H9 (cell line): ENCODE results near the gene TNKS1BP1. TPM values are rescaled to one million over a fixed set of nuclear protein-coding genes. Genes with fewer than 3 reads are reported as not detected.

Experiments
- DNase-seq: peaks from one replicate; pipeline ENCODE4 v3.0.0-alpha.2; 2017
- H2AFZ ChIP-seq: one replicate; pipeline ENCODE4 v1.6.1; 2013; ENCODE audit warnings: mild to moderate bottlenecking, low read length, control low read depth, moderate library complexity
- H2AK5ac ChIP-seq: 2 replicates; pipeline ENCODE4 v1.6.1; 2013; ENCODE audit warnings: low read length, control low read depth, mixed read lengths; ENCODE audit not compliant: insufficient read length
- H2BK120ac ChIP-seq: one replicate; pipeline ENCODE4 v1.6.1; 2013; ENCODE audit warnings: low read depth, mild to moderate bottlenecking, low read length, control low read depth, inconsistent platforms; ENCODE audit not compliant: poor library complexity, severe bottlenecking
- H2BK12ac ChIP-seq: 2 replicates; pipeline ENCODE4 v1.6.1; 2013; ENCODE audit warnings: low read length, control low read depth, mixed read lengths, low read depth; ENCODE audit not compliant: insufficient read length
- H2BK15ac ChIP-seq: 2 replicates; pipeline ENCODE4 v1.6.1; 2013; ENCODE audit warnings: low read depth, low read length, control low read depth
- H2BK20ac ChIP-seq: one replicate; pipeline ENCODE4 v1.6.1; 2013; ENCODE audit warnings: low read depth, mild to moderate bottlenecking, low read length, control low read depth, inconsistent platforms; ENCODE audit not compliant: poor library complexity, severe bottlenecking
- H2BK5ac ChIP-seq: 2 replicates; pipeline ENCODE4 v1.6.1; 2013; ENCODE audit warnings: low read length, control low read depth, mixed read lengths; ENCODE audit not compliant: insufficient read length
- H3K14ac ChIP-seq: 2 replicates; pipeline ENCODE4 v1.6.1; 2013; ENCODE audit warnings: low read length, control low read depth; ENCODE audit not compliant: insufficient read depth
- H3K18ac ChIP-seq: 2 replicates; pipeline ENCODE4 v1.6.1; 2013; ENCODE audit warnings: low read depth, mild to moderate bottlenecking, mixed read lengths, low read length, control low read depth; ENCODE audit not compliant: insufficient read length
- H3K23ac ChIP-seq: 2 replicates; pipeline ENCODE4 v1.6.1; 2013; ENCODE audit warnings: low read length, control low read depth, mixed read lengths, low read depth; ENCODE audit not compliant: insufficient read length
- H3K23me2 ChIP-seq: 2 replicates; pipeline ENCODE4 v1.6.1; 2013; ENCODE audit warnings: low read depth, mild to moderate bottlenecking, mixed read lengths, low read length, control low read depth; ENCODE audit not compliant: insufficient read length, poor library complexity, severe bottlenecking
- H3K27ac ChIP-seq: 2 replicates; pipeline ENCODE4 v1.5.1; 2013; ENCODE audit warnings: low read length, control low read depth, mixed read lengths, low read depth; ENCODE audit not compliant: insufficient read length
- H3K27me3 ChIP-seq: 2 replicates; pipeline ENCODE4 v1.6.1; 2013; ENCODE audit warnings: low read length, control low read depth, inconsistent platforms; ENCODE audit not compliant: insufficient read depth
- H3K4ac ChIP-seq: 2 replicates; pipeline ENCODE4 v1.6.1; 2013; ENCODE audit warnings: low read depth, mild to moderate bottlenecking, control low read depth, inconsistent platforms, low read length, moderate library complexity
- H3K4me1 ChIP-seq: 2 replicates; pipeline ENCODE4 v1.6.1; 2013; ENCODE audit warnings: low read length, control low read depth, inconsistent platforms; ENCODE audit not compliant: insufficient read depth
- H3K4me2 ChIP-seq: 2 replicates; pipeline ENCODE4 v1.6.1; 2013; ENCODE audit warnings: low read length, control low read depth, mixed read lengths; ENCODE audit not compliant: insufficient read length, insufficient read depth
- H3K56ac ChIP-seq: 2 replicates; pipeline ENCODE4 v1.6.1; 2013; ENCODE audit warnings: low read depth, mild to moderate bottlenecking, mixed read lengths, low read length, control low read depth; ENCODE audit not compliant: insufficient read length
- H3K79me1 ChIP-seq: 2 replicates; pipeline ENCODE4 v1.6.1; 2013; ENCODE audit warnings: low read depth, mild to moderate bottlenecking, moderate library complexity, low read length, control low read depth, inconsistent platforms; ENCODE audit not compliant: insufficient read depth, poor library complexity, severe bottlenecking
- H3K79me2 ChIP-seq: 2 replicates; pipeline ENCODE4 v1.6.1; 2013; ENCODE audit warnings: low read length, control low read depth, inconsistent platforms; ENCODE audit not compliant: insufficient read depth
- H3K9ac ChIP-seq: 2 replicates; pipeline ENCODE4 v1.6.1; 2013; ENCODE audit warnings: low read length, control low read depth, mixed read lengths; ENCODE audit not compliant: insufficient read length; ENCODE audit errors: extremely low read depth
- H3K9me3 ChIP-seq: one replicate; pipeline ENCODE4 v1.6.1; 2013; ENCODE audit warnings: low read depth, low read length, inconsistent platforms; ENCODE audit not compliant: control insufficient read depth
- H3T11ph ChIP-seq: one replicate; pipeline ENCODE4 v1.6.1; 2013; ENCODE audit warnings: mild to moderate bottlenecking, low read length, control low read depth, inconsistent platforms
- H4K20me1 ChIP-seq: one replicate; pipeline ENCODE4 v1.6.1; 2013; ENCODE audit not compliant: control insufficient read depth, insufficient read length, insufficient read depth
- H4K5ac ChIP-seq: 2 replicates; pipeline ENCODE4 v1.6.1; 2013; ENCODE audit warnings: low read depth, mild to moderate bottlenecking, mixed read lengths, low read length, control low read depth; ENCODE audit not compliant: insufficient read length
- H4K8ac ChIP-seq: replicated peaks from 2 replicates; pipeline ENCODE4 v1.6.1; 2013; ENCODE audit warnings: low read length, control low read depth, mixed read lengths, low read depth; ENCODE audit not compliant: insufficient read length
- H4K91ac ChIP-seq: 2 replicates; pipeline ENCODE4 v1.6.1; 2013; ENCODE audit warnings: low read depth, mild to moderate bottlenecking, moderate library complexity, mixed read lengths, low read length, control low read depth; ENCODE audit not compliant: insufficient read length
- H3K27ac Mint-ChIP-seq, 3 experiments: 2 replicates in 2 of 3; 3 replicates in 1 of 3; pipeline ENCODE4 v1.8.0; 2020 to 2021; ENCODE audit warnings: mixed read lengths in 3 of 3, mild to moderate bottlenecking in 1 of 3, moderate library complexity in 1 of 3
- H3K27me3 Mint-ChIP-seq: 2 replicates; pipeline ENCODE4 v1.8.0; 2021; ENCODE audit warnings: low read depth, mild to moderate bottlenecking, moderate library complexity, mixed read lengths
- H3K36me3 Mint-ChIP-seq, 3 experiments: 2 replicates in 2 of 3; 3 replicates in 1 of 3; pipeline ENCODE4 v1.8.0; 2020 to 2021; ENCODE audit warnings: low read depth in 3 of 3, mixed read lengths in 3 of 3; ENCODE audit not compliant: insufficient read depth in 1 of 3
- H3K4me1 Mint-ChIP-seq, 2 experiments: 2 replicates each; pipeline ENCODE4 v1.8.0; 2020; ENCODE audit warnings: mixed read lengths in 2 of 2
- H3K4me3 Mint-ChIP-seq, 2 experiments: 2 replicates in 1 of 2; 3 replicates in 1 of 2; pipeline ENCODE4 v1.8.0; 2020 to 2021; ENCODE audit warnings: mild to moderate bottlenecking in 2 of 2, mixed read lengths in 2 of 2, moderate library complexity in 1 of 2
- H3K9me3 Mint-ChIP-seq, 2 experiments: 2 replicates in 1 of 2; 3 replicates in 1 of 2; pipeline ENCODE4 v1.8.0; 2020; ENCODE audit warnings: mild to moderate bottlenecking in 2 of 2, mixed read lengths in 2 of 2, moderate library complexity in 1 of 2
- CTCF ChIP-seq: fragments of 200-600 bp; sonication (generic); conservative IDR thresholded peaks from 3 replicates; pipeline ENCODE4 v1.8.0; 2021; ENCODE audit warnings: antibody characterized with exemption, mild to moderate bottlenecking
- WGBS: extraction: QIAGEN DNeasy Blood & Tissue Kit; methylation state at CpG from one replicate; pipeline ENCODE4 v1.1.7; 2013; ENCODE audit warnings: missing lambda C conversion rate, low lambda C conversion rate, mixed read lengths; ENCODE audit not compliant: insufficient read length; ENCODE audit errors: extremely low coverage; 5-methylcytosine and 5-hydroxymethylcytosine counted together
- total RNA-seq: library from RNA; stranded (reverse); gene quantifications from 2 replicates; pipeline ENCODE4 v1.2.1, GENCODE V29; 2021

Gene TNKS1BP1
- total RNA-seq, 1 experiment from 2014 or later, result 130 TPM

GRCh38 chr11:57320719-57321387 is 3.9 kb downstream of the TNKS1BP1 start:
- no peak overlapping the region for H4K8ac ChIP-seq
- Mint-ChIP-seq H3K36me3 (peaks cover 19 to 31% (median 22%) of the 10 kb centered on the region in 3 experiments), H3K27ac (0 out of 7 replicates have a peak overlapping the region, but pooled peaks of 1 of the 3 experiments have one; percentile 63), H3K27me3 (peaks cover 1% of the 10 kb centered on the region; the same call in 1 of the 2 replicates), H3K4me1 (peaks cover 36 to 37% of the 10 kb centered on the region in 2 experiments), H3K4me3 (no peak overlapping the region), H3K9me3 (no peaks in the 10 kb centered on the region; a peak in 1 of 5 replicates)
- H3K9me3 ChIP-seq, result no peaks in the 10 kb centered on the region
- peaks cover 19% of the 10 kb centered on the region; the same call in 1 of the 2 replicates for H3K4me1 ChIP-seq
- H2BK120ac ChIP-seq, result no peak overlapping the region
- H3T11ph ChIP-seq, result no peak overlapping the region
- H2BK12ac ChIP-seq, result no peak overlapping the region
- no peak overlapping the region for H3K4ac ChIP-seq
- H2AK5ac ChIP-seq, result no peak overlapping the region
- no peak overlapping the region for H4K5ac ChIP-seq
- H3K4me2 ChIP-seq, result no peak overlapping the region
- H3K18ac ChIP-seq, result no peak overlapping the region
- DNase-seq, result no peak
- no peak overlapping the region for H3K9ac ChIP-seq
- no peak overlapping the region for H3K14ac ChIP-seq
- TF ChIP-seq CTCF, result no peak
- no peak overlapping the region for H3K56ac ChIP-seq
- no peaks in the 10 kb centered on the region for H4K20me1 ChIP-seq
- no peak overlapping the region for H2AFZ ChIP-seq
- peaks cover 19% of the 10 kb centered on the region for H3K79me1 ChIP-seq
- no peak overlapping the region for H2BK5ac ChIP-seq
- no peak overlapping the region for H2BK15ac ChIP-seq
- peaks cover 13% of the 10 kb centered on the region for H3K23me2 ChIP-seq
- H2BK20ac ChIP-seq, result no peak overlapping the region
- H3K23ac ChIP-seq, result no peak overlapping the region
- WGBS, result no CpG with 5 or more reads among the region's 2 CpGs
- H3K27ac ChIP-seq, result no peak overlapping the region
- H4K91ac ChIP-seq, result no peak overlapping the region
- H3K27me3 ChIP-seq, result no peaks in the 10 kb centered on the region
- H3K79me2 ChIP-seq, result peaks cover 11% of the 10 kb centered on the region
